Measurements from ENCODE around the gene PTPRA.
"Not testable (repeated sequence)": the region's sequence is repeated elsewhere in the genome, so short reads cannot be mapped to it uniquely, and the experiment has no call there.

The PTPRA gene, protein sequence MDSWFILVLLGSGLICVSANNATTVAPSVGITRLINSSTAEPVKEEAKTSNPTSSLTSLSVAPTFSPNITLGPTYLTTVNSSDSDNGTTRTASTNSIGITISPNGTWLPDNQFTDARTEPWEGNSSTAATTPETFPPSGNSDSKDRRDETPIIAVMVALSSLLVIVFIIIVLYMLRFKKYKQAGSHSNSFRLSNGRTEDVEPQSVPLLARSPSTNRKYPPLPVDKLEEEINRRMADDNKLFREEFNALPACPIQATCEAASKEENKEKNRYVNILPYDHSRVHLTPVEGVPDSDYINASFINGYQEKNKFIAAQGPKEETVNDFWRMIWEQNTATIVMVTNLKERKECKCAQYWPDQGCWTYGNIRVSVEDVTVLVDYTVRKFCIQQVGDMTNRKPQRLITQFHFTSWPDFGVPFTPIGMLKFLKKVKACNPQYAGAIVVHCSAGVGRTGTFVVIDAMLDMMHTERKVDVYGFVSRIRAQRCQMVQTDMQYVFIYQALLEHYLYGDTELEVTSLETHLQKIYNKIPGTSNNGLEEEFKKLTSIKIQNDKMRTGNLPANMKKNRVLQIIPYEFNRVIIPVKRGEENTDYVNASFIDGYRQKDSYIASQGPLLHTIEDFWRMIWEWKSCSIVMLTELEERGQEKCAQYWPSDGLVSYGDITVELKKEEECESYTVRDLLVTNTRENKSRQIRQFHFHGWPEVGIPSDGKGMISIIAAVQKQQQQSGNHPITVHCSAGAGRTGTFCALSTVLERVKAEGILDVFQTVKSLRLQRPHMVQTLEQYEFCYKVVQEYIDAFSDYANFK

DNA sequence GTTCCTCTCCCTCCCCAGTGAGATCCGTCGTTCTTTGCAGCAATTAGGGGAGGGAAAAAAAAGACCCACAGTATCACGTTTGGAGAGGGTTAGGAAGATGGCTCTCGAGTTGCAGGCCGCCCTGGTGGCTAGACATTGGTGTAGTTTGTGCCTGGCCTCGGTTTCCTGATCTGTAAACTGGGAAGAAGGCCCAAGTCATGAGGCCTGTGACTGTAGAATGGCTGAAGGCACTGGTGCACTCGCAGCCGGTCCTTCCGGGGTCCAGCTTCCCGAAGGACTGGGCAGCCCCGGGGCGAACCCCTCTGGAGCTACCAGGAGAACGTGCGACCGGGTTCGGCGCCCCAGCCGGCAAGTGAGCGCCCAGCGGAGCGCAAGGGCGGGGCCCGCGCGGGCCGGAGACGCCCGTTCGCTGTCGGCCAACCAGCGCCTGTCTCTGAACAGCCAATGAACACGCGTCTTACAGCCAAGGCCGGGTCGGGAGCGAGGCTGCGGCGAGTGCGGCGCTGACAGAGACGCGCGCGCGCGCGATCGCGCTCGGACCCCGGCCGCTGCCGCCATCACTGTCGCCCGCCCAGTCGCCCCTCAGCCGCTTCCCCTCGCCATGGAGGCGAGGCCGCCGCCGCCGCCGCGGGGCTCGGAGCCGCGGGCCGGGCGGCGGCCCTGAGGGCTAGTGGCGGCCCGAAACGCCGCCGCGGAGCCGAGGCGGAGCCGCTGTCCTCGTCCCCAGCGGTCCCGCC, at the start of gene PTPRA:
TSS of gene PTPRA (plus strand) at position 472 of the 737 bp plus-strand sequence. CDS start 90,797 bp downstream, outside the sequence.
- DNase-seq (ENCODE audit: low spot score): peak; percentile 89

DNA sequence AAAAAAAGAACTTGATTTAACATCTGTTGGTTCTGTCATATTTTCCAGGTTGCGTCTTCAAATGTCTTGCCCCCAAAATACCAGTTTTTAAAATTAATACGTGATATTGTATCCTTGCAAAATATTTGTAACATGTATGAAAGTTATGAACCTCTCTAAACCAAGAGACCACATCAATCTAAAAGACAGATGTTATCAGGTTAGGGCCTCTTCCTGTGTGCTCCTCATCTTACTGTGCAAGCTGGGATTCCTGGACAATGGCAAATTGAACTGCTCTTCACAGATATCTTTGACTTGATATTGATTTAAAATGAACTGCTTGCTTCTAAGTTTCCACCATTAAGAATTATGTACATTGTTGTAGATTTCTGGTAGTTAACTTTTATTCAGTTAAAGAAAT, 47.5 kb upstream of the PTPRA start:
- no peak for DNase-seq (ENCODE audit: low spot score)

DNA sequence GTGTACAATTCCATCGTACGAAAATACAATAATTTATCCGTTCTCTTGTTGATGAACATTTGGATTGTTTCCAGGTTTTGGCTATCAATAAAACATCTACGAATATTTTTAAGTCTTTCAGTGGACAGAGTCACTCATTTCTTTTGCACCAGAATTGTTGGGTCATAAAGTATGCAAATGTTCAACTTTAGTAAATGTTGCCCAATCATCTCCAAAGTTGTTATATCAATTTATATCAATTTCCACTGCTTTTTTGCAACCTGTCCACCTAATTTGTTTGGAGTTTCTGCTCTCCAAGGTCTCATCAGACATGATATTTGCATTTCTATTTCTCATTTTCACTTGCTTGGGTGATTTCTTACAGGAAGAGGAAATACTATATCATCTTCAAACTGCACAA, 46.6 kb upstream of the PTPRA start:
- DNase-seq (ENCODE audit: low spot score): no peak

DNA sequence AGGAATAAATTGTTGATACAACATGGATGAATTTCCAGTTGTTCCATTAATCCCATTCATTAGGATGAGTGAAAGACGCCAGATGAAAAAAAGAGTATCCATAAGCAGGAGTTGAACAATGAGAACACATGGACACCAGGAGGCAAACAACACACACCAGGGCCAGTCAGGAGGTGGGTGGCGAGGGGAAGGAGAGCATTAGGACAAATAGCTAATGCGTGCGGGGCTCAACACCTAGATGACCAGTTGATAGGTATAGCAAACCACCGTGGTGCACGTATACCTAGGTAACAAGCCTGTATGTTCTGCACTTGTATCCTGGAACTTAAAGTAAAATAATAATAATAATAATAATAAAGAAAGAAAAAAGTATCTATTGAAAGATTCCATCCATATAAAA, 43.9 kb upstream of the PTPRA start:
- DNase-seq (ENCODE audit: low spot score): no peak

DNA sequence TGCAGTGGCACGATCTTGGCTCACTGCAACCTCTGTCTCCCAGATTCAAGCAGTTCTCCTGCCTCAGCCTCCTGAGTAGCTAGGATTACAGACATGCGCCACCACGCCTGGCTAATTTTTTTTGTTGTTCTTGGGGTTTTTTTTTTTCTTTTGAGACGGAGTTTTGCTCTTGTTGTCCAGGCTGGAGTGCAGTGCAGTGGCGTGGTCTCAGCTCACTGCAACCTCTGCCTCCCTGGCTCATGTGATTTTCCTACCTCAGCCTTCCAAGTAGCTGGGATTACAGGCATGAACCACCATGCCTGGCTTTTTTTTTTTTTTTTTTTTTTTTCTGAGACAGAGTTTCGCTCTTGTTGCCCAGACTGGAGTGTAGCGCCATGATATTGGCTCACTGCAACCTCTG, 42.1 kb upstream of the PTPRA start:
- not testable (repeated sequence) for DNase-seq (ENCODE audit: low spot score)

DNA sequence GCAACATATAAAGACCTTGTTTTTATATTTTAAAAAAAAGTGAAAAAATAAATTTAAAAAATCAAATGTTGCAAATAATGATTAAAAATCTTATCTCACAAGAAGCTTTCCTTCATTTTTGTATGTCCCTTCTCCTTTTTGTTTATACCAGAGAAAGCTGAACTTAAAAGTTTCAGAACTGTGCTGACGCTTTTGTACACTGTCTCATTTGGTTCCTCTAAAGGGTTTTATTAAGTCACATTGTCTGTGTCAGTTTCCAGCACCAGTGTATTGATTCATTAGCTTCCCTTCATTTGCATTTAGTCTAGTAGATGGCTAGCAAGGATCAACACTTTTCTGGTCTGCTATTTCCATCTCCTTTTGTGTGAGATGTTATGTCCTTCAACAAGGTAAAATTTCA, 39.5 kb upstream of the PTPRA start:
- DNase-seq (ENCODE audit: low spot score): no peak

DNA sequence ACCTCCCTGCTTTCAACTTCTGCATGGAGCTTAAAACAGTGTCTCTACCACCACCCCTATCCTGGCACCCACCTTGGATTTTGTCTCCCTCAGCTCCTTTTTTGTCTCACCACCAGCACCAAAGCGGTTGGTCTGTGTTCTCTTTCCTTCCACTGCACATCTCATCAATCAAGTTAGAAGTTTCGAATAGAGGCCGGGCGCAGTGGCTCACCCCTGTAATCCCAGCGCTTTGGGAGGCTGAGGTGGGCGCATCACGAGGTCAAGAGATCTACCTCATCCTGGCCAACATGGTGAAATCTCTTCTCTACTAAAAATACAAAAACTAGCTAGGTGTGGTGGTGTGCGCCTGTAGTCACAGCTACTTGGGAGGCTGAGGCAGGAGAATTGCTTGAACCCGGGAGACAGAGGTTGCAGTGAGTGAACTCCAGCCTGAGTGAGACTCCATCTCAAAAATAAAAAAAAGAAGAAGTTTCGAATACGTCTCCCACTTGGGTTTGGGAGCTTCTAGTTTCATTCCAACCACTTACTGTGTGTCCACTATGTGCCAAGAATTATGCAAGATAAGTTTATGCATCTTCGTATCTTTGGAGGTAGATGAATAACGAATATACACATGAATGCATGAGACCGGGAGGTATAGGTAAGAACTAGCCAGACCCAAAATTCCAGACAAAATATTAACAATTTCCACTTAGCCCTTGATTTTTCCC, 38.7 kb upstream of the PTPRA start:
- DNase-seq (ENCODE audit: low spot score): no peak

DNA sequence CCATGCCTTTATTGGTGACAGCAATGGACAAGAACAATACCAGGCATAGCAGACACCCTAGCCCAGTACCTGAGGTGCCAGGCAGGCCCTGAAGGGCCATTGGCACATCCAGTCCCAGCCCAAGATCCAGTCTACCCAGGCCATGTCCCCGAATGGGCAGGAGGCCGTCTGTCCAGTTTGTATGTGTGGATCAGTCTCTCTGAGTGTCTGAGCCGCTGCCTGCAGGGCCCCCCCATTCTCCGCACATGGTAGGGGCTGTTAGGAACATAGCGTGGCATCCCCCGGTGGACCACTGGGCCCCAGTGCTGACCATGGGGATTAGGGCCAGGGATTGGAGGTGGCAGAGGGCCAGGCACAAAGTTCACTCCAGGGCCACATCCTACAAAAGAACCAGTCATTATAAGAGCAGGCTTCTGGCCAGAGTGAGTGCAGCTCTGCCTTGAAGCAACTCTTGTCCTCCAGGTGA, 37.9 kb upstream of the PTPRA start:
- DNase-seq (ENCODE audit: low spot score): no peak

DNA sequence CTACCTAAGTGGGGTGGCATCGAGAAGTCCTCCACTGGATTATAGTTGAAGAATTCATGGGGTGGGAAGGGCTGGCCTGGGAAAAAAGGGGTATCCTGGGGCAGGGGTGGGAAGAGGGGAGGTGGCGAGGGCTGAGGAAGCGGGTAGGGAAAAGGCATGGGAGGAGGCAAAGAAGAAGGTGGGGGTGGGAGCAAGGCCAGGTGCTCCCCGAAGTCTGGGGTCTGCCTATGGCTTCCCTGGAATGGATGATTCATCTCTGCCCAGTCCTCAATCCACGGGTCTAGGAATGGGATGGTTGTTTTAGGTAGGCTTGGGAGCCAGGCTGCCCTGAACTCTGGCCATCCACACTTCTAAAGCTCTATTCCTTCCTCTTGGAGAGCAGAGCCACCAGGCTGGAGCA, 37.2 kb upstream of the PTPRA start:
- no peak for DNase-seq (ENCODE audit: low spot score)

DNA sequence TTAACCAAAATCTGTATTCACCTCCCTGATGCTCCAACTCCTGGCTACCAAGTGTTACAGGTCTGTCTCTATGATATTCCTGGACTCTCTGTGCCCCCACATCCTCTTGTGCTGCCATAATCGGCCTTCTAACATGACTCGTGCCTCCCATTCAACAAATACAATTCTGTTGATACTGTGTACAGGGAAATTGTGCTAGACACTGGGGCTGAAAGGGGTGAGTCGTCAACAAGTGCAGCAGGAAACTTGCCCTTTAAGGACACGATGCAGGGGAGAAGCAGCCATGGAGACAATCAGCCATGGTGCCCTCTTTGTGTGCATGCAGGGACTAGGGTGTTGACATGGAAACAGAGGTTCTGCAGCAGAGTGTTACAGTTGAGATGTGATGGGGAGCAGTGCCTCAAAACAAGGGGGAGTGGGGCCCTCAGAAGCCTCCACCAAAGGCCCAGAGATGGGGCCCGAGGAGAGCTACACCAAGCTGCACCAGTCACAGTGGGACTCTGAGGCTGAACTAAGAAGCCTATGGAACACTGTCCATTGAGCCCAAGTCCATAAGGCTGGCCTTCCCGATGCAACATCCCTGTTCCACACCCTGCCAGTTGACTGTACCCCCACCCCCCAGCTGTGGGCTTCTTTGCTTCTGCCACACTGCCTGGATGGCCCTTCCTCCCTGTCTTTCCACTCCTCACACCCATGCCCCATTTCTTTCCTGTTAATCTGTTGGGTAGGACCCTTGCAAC, 35.9 kb upstream of the PTPRA start:
- DNase-seq (ENCODE audit: low spot score): no peak

DNA sequence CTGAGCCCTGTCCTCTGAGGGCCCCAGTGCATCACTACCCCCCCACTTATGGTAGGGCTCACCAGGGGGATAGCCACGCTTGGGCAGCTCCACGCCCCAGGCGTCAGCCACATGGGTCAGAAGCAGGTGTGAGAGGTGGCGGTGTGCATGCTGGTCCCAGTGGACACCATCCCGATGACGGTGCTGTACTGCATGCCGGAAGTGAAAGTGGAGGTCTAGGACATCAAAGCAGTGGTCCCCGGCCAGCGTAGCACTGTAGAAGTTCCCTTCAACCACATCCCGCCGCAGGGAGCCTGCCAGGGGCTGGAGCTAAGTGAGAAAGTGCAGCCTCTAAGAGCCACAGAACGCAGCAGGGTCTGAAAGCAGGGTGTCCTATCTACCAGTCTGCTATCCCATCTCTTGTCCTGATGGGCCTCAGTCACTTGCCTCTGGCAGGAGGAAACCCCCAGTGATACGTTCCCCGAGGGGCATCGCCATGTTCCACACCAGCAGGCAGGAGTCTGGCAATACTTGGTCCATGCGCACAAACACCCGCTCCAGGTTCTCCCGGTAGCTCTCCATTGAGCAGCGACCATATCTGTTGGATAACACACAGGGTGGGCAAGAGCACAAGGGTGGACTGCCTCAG, 35.0 kb upstream of the PTPRA start:
- no peak for DNase-seq (ENCODE audit: low spot score)

DNA sequence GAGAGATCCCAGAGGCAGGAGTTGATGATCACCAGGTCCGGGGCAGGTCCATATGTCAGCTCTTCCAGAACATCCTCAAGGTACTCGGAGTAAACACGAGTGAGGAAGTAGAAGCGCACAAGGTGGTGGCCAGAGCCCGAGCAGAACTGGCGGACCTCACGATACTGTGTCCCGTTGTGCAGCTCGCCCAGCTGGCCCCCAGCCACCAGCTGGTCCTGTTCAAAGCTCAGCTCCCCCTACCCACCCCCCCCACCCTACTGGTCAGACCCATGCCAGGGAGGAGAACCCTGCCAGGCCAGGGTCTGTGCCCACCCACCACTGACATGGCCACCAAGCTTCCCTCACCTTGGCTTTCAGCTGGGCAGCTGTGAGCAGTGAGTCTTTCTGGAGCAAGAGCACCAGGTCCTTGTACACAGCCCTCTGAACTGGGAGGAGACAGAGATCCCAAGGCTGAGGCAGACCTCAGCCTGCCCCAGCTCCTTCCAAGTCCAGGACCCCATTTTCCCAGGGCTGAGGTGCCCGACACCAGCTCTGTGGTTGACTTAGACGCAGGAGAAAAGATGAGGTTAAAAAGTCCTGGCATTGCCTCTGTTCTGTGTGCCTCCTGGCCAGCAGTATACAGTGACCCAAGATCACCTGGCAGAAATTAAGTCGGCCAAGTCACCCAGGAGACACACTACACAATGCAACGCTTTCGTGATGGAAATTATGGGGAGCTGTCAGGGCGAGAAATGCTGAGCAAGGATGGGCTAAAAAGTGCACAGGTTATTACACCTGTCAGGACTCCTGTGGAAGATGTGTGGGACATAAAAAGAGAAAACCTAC, 34.2 kb upstream of the PTPRA start:
- DNase-seq (ENCODE audit: low spot score): no peak

DNA sequence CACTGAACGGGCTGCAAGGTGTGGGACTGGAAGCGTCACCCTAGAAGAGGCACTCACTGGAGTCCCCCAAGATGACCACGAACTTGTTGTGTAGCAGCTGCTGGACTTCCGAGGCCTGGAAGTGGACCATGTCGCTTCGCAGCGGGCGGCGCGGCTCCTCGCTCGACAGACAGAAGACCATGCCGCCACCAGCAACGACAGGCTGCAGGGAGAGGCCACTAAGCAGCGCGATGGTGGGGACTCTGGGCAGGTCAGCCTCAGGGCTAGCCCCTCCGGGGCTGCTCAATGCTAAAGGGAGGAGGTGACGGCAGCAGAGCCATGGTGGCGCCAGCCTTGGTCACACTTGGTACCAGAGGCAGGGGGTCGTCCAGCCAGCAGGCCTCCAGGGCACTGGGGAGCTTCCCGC, 33.5 kb upstream of the PTPRA start:
- DNase-seq (ENCODE audit: low spot score): no peak

DNA sequence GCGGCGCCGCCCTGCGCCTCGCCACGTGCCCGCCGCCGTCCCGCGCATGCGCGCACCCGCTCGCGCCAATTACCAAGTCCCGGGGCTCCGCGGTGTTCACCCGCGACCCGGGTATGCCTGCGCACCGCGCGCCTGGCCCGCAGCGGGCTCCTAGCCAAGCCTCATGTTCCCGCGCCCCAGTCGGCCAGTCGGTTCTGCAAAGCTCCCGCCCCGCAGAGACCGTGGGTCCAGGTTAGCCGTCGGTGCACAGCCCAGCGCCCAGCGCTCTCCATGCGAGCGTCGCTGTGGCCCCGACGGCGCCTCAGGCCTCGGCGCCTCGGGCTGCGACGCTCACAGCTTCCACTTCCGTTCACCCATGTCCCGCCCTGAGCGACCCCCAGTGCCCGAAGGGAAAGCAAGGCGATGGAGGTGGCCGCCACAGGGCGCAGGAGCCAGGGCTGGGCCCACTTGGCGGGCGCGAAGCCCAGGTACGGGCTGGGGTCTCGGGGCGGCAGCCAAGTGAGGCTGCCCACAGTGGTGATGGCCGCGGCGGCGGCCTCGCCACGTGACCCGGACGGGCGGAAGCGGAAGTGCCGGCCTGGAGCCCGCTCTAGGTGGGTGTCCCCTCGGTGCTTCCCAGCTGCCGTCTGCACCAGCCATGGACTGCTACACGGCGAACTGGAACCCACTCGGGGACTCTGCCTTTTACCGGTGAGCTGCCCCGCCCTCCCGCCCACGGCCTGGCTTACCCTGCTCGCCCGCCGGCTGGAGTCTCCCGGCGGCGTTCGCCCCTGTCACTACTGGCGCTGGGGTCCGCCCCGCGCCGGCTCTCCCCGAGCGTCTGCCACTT, 32.9 kb upstream of the PTPRA start, which contains the start of the genes PCED1A and VPS16:
TSS of gene PCED1A (minus strand) at position 518 of the 829 bp plus-strand sequence. CDS start 743 bp downstream, outside the sequence.
TSS of gene VPS16 (plus strand) at position 608 of the 829 bp plus-strand sequence. CDS start at position 638, 30 bp downstream.
- DNase-seq (ENCODE audit: low spot score): peak; percentile 85

DNA sequence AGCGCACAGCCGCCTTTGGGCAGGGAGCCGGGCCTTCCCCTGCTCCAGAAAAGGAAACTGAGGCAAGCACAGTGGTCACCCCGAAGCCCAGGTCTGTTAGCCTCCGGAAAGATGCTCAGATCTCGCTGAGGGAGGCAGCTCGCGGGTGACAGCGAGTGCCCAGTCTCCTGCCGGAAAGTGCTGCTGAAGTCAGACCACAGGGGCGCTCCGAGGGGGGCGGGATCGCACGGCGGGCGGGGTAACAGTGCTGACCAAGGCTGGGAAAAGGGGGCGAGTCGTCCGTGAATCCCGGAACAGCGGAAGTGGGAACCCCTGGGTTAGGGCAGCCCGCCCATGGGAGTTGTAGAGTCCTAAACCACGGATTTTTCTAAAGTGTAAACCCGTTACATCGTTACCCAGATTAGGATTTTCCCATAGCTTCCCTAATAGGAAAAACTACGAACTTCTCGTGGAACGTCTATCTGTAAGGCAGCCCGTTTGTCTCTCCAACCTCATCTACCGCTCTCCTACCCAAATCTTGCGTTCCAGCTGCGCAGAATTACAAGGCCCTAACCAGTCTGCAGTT, 32.2 kb upstream of the PTPRA start:
- no peak for DNase-seq (ENCODE audit: low spot score)

DNA sequence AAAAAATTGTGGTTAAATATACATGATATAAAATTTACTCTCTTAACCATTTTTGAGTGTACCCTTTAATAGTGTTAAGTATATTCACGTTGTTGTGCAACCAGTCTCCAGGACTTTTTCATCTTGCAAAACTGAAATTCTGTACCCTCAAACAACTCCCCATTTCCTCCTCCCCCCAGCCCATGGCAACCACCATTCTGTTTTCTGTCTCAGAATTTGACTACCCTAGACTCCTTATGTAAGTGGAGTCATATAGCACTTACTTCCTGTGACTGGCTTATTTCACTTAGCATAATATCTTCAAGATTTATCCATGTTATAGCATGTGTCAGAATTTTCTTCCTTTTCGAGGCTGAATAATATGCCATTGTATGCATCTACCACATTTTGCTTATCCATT, 27.7 kb upstream of the PTPRA start:
- no peak for DNase-seq (ENCODE audit: low spot score)

DNA sequence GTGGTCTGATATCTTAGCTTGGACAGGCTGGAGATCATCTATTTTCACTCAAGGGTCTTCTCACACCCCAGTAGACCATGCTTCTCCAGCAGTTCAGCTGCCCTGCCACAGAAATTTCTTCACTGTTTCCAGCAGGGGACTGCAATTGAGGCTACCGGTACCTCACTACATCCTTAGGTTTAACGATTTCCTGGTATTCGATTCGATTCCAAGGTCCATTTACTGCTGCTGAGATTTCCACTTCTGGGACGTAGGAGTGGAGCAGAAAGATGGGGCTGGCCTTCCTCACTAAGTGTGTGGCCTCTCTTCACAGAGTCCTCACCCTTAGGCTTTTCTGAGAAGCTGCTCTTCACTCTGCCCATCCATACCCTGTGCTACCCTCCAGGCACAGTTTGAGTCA, 26.6 kb upstream of the PTPRA start:
- DNase-seq (ENCODE audit: low spot score): no peak

DNA sequence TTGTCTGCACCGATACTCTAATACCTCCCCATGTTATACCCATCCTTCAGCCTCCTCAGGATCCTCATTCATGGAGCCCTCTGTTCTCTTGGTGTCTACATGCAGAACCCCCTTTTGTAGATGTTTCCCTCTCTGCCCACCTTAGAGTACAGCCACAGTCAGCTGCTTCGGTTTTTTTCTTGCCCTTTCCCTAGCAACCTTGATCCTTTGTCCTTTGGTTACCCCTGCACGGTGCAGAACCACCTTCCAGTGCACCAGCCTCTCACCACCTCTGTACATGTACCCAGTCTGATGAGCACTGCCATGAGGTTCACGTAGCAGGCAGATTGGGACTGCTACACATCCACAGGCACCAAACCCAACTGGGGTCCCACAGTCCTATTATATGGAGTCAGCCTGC, 25.5 kb upstream of the PTPRA start:
- no peak for DNase-seq (ENCODE audit: low spot score)

Data from CD4-positive, alpha-beta T cell treated with Interleukin-6 at 100 ng/mL for 8 hours (primary cell).